ENCODE data around the gene NR6A1. TPM values are rescaled to one million over a fixed set of nuclear protein-coding genes. Genes with fewer than 3 reads are reported as not detected.

The NR6A1 gene
- total RNA-seq, 1 donor from 2014 or later, result 1.2 TPM

- Histone ChIP-seq H3K9me3 (no peaks in the 10 kb centered on the region), H3K4me3 (no peak overlapping the region), H3K36me3 (no peaks in the 10 kb centered on the region), H3K27me3 (no peaks in the 10 kb centered on the region), H3K4me1 (no peaks in the 10 kb centered on the region), H3K27ac (no peak overlapping the region)
- intact Hi-C loops (cut with DNase I), result no loop called here
- no peak for DNase-seq (ENCODE audit: extremely low spot score in 2 of 2)
- TF ChIP-seq POLR2AphosphoS5 (IDR thresholded peaks at IDR 0.05; ENCODE audit: insufficient read depth in 1 of 2, low read depth in 1 of 2), result no peak
- TF ChIP-seq, protein P1, sequence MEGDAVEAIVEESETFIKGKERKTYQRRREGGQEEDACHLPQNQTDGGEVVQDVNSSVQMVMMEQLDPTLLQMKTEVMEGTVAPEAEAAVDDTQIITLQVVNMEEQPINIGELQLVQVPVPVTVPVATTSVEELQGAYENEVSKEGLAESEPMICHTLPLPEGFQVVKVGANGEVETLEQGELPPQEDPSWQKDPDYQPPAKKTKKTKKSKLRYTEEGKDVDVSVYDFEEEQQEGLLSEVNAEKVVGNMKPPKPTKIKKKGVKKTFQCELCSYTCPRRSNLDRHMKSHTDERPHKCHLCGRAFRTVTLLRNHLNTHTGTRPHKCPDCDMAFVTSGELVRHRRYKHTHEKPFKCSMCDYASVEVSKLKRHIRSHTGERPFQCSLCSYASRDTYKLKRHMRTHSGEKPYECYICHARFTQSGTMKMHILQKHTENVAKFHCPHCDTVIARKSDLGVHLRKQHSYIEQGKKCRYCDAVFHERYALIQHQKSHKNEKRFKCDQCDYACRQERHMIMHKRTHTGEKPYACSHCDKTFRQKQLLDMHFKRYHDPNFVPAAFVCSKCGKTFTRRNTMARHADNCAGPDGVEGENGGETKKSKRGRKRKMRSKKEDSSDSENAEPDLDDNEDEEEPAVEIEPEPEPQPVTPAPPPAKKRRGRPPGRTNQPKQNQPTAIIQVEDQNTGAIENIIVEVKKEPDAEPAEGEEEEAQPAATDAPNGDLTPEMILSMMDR (IDR thresholded peaks at IDR 0.05), result no peak
- no peak for TF ChIP-seq POLR2A (IDR thresholded peaks at IDR 0.05)
These were observed 258.3 kb downstream of the NR6A1 start for GRCh38 chr9:124512806-124513204.

- no peaks in the 10 kb centered on the region for H3K4me1 ChIP-seq
- intact Hi-C loops (cut with DNase I), result no loop called here
- no peaks in the 10 kb centered on the region for H3K27me3 ChIP-seq
- H3K9me3 ChIP-seq, result no peaks in the 10 kb centered on the region
- H3K4me3 ChIP-seq, result no peak overlapping the region
- H3K36me3 ChIP-seq, result no peaks in the 10 kb centered on the region
- DNase-seq (ENCODE audit: extremely low spot score in 2 of 2), result no peak
- no peak overlapping the region for H3K27ac ChIP-seq
- TF ChIP-seq POLR2A (IDR thresholded peaks at IDR 0.05), result no peak
- no peak for TF ChIP-seq POLR2AphosphoS5 (IDR thresholded peaks at IDR 0.05; ENCODE audit: insufficient read depth in 1 of 2, low read depth in 1 of 2)
- TF ChIP-seq, protein P1 (IDR thresholded peaks at IDR 0.05), result no peak
These were observed 259.0 kb downstream of the NR6A1 start for GRCh38 chr9:124511891-124512805.

DNA sequence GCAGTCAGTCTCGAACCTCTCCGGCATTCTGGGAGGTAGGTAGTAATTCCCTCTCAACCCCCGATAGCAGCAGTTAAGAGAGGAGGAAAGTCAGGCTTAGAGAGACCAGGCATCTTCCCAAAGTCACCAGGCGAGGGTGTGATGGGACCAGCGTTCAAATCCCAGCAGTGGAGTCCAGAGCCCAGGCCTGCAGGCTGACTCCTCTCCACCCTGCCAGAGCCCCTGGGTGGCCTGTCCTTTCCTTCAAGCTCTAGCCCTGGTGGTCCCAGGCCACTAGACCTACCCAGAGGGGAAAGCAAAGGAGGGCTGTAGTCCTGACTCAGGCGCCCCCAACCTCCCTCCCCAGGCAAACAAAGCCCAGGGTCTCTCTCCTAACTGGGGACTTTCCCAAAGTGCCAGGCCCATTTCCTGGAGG lies 259.7 kb downstream of the NR6A1 start:
- H3K27me3 ChIP-seq, result no peaks in the 10 kb centered on the region
- TF ChIP-seq POLR2A (IDR thresholded peaks at IDR 0.05), result no peak
- TF ChIP-seq, protein P1 (IDR thresholded peaks at IDR 0.05), result no peak
- no peak for TF ChIP-seq POLR2AphosphoS5 (IDR thresholded peaks at IDR 0.05; ENCODE audit: insufficient read depth in 1 of 2, low read depth in 1 of 2)
- intact Hi-C loops (cut with DNase I), result no loop called here
- H3K9me3 ChIP-seq, result no peaks in the 10 kb centered on the region
- no peak overlapping the region for H3K27ac ChIP-seq
- no peaks in the 10 kb centered on the region for H3K36me3 ChIP-seq
- no peaks in the 10 kb centered on the region for H3K4me1 ChIP-seq
- H3K4me3 ChIP-seq, result no peak overlapping the region
- DNase-seq (ENCODE audit: extremely low spot score in 2 of 2), result no peak

- TF ChIP-seq POLR2A (IDR thresholded peaks at IDR 0.05), result no peak
- TF ChIP-seq, protein P1 (IDR thresholded peaks at IDR 0.05), result no peak
- no peak for TF ChIP-seq POLR2AphosphoS5 (IDR thresholded peaks at IDR 0.05; ENCODE audit: insufficient read depth in 1 of 2, low read depth in 1 of 2)
- Histone ChIP-seq H3K9me3 (no peaks in the 10 kb centered on the region), H3K36me3 (no peaks in the 10 kb centered on the region), H3K27me3 (no peaks in the 10 kb centered on the region), H3K4me1 (no peaks in the 10 kb centered on the region), H3K27ac (no peak overlapping the region), H3K4me3 (no peak overlapping the region)
- DNase-seq (ENCODE audit: extremely low spot score in 2 of 2), result no peak
- intact Hi-C loops (cut with DNase I), result no loop called here
These were observed 260.3 kb downstream of the NR6A1 start for GRCh38 chr9:124510650-124511425.
